Nephron (organoid): ENCODE measurements around the gene MYO1F.
A peak's percentile ranks its signal among the peaks of the same experiment; 100 is the strongest.

Source experiments
- H3K27ac Mint-ChIP-seq, 3 experiments: 2 replicates each; pipeline ENCODE4 v1.8.0; 2020; ENCODE audit warnings: mixed read lengths in 3 of 3, mild to moderate bottlenecking in 2 of 3, moderate library complexity in 1 of 3
- H3K27me3 Mint-ChIP-seq: 2 replicates; pipeline ENCODE4 v1.8.0; 2021; ENCODE audit warnings: low read depth, mild to moderate bottlenecking, moderate library complexity, mixed read lengths
- H3K36me3 Mint-ChIP-seq: 2 replicates; pipeline ENCODE4 v1.8.0; 2020; ENCODE audit warnings: low read depth, mixed read lengths
- H3K4me1 Mint-ChIP-seq: 2 replicates; pipeline ENCODE4 v1.8.0; 2020; ENCODE audit warnings: mixed read lengths
- H3K4me3 Mint-ChIP-seq, 3 experiments: 2 replicates each; pipeline ENCODE4 v1.8.0; 2020; ENCODE audit warnings: mild to moderate bottlenecking in 3 of 3, mixed read lengths in 3 of 3, moderate library complexity in 2 of 3
- H3K9me3 Mint-ChIP-seq: 2 replicates; pipeline ENCODE4 v1.8.0; 2020; ENCODE audit warnings: mixed read lengths
- CTCF ChIP-seq, 3 experiments: fragments of 200-600 bp; sonication (generic); IDR thresholded peaks; one replicate each; pipeline ENCODE4 v1.5.0; 2021; ENCODE audit warnings: antibody characterized with exemption in 3 of 3; ENCODE audit not compliant: unreplicated experiment in 3 of 3

Gene MYO1F

GRCh38 chr19:8504171-8504570 lies 73.1 kb downstream of the MYO1F start:
- TF ChIP-seq CTCF (IDR thresholded peaks at IDR 0.05; ENCODE audit: unreplicated experiment in 3 of 3): no peak
- peaks cover 11% of the 10 kb centered on the region for H3K4me1 Mint-ChIP-seq

GRCh38 chr19:8503510-8503909 lies 73.7 kb downstream of the MYO1F start:
- peak overlapping the region in 1 of 3 experiments; percentile 71 for H3K4me3 Mint-ChIP-seq
- H3K4me1 Mint-ChIP-seq: peaks cover 11% of the 10 kb centered on the region
- H3K9me3 Mint-ChIP-seq: no peaks in the 10 kb centered on the region
- H3K27me3 Mint-ChIP-seq: peaks cover 3% of the 10 kb centered on the region
- no peaks in the 10 kb centered on the region for H3K36me3 Mint-ChIP-seq
- no peak overlapping the region for H3K27ac Mint-ChIP-seq
- TF ChIP-seq CTCF (IDR thresholded peaks at IDR 0.05; ENCODE audit: unreplicated experiment in 3 of 3): no peak

More at GRCh38 chr19:8504171-8504570, 73.1 kb downstream of the MYO1F start:
- H3K9me3 Mint-ChIP-seq: no peaks in the 10 kb centered on the region
- H3K36me3 Mint-ChIP-seq: no peaks in the 10 kb centered on the region
- H3K27ac Mint-ChIP-seq: peak overlapping the region in 1 of 3 experiments; percentile 73
- H3K27me3 Mint-ChIP-seq: peaks cover 3% of the 10 kb centered on the region
- H3K4me3 Mint-ChIP-seq: peak overlapping the region; percentile 71 to 77 (median 71)

- no peaks in the 10 kb centered on the region for H3K36me3 Mint-ChIP-seq
- H3K9me3 Mint-ChIP-seq: no peaks in the 10 kb centered on the region
- peaks cover 11% of the 10 kb centered on the region for H3K4me1 Mint-ChIP-seq
- no peak overlapping the region for H3K4me3 Mint-ChIP-seq
- H3K27me3 Mint-ChIP-seq: peaks cover 3% of the 10 kb centered on the region
- no peak overlapping the region for H3K27ac Mint-ChIP-seq
- no peak for TF ChIP-seq CTCF (IDR thresholded peaks at IDR 0.05; ENCODE audit: unreplicated experiment in 3 of 3)
Measured at GRCh38 chr19:8501981-8502380, 75.3 kb downstream of the MYO1F start.

- no peak for TF ChIP-seq CTCF (IDR thresholded peaks at IDR 0.05; ENCODE audit: unreplicated experiment in 3 of 3)
- no peaks in the 10 kb centered on the region for H3K9me3 Mint-ChIP-seq
- no peaks in the 10 kb centered on the region for H3K36me3 Mint-ChIP-seq
- H3K27me3 Mint-ChIP-seq: peaks cover 3% of the 10 kb centered on the region
- H3K27ac Mint-ChIP-seq: no peak overlapping the region
- no peak overlapping the region for H3K4me3 Mint-ChIP-seq
- peaks cover 11% of the 10 kb centered on the region for H3K4me1 Mint-ChIP-seq
Measured at GRCh38 chr19:8501516-8501915, 75.7 kb downstream of the MYO1F start.

GRCh38 chr19:8500158-8500557 lies 77.1 kb downstream of the MYO1F start:
- no peak for TF ChIP-seq CTCF (IDR thresholded peaks at IDR 0.05; ENCODE audit: unreplicated experiment in 3 of 3)
- Mint-ChIP-seq H3K36me3 (no peaks in the 10 kb centered on the region), H3K4me1 (peaks cover 7% of the 10 kb centered on the region)

GRCh38 chr19:8499048-8499833 lies 78.0 kb downstream of the MYO1F start:
- Mint-ChIP-seq H3K9me3 (no peaks in the 10 kb centered on the region), H3K27ac (no peak overlapping the region), H3K27me3 (no peaks in the 10 kb centered on the region), H3K4me1 (peaks cover 7% of the 10 kb centered on the region), H3K36me3 (no peaks in the 10 kb centered on the region), H3K4me3 (no peak overlapping the region)
- TF ChIP-seq CTCF (IDR thresholded peaks at IDR 0.05; ENCODE audit: unreplicated experiment in 3 of 3): no peak

More at GRCh38 chr19:8500158-8500557, 77.1 kb downstream of the MYO1F start:
- Mint-ChIP-seq H3K9me3 (no peaks in the 10 kb centered on the region), H3K27me3 (no peaks in the 10 kb centered on the region), H3K4me3 (no peak overlapping the region), H3K27ac (peak overlapping the region in 2 of 3 experiments; percentile 8 to 56)
